B cell (primary cell): ENCODE results near the gene IGF1. TPM values are rescaled to one million over a fixed set of nuclear protein-coding genes. Genes with fewer than 3 reads are reported as not detected.

Experiments
- ATAC-seq: fragments of 200-7000 bp; cut with Tn5 transposase; one replicate; pipeline ENCODE4 v1.10.0; 2021; ENCODE audit warnings: low read depth, mild to moderate bottlenecking, moderate number of reproducible peaks, moderate library complexity
- CTCF ChIA-PET: fragments of 350-600 bp; sonication (Branson Sonifier 250); formaldehyde crosslinking; loops from one replicate; lab custom pipeline; 2021; ENCODE audit warnings: antibody characterized with exemption, inconsistent platforms; lab: Charles Lee
- POLR2A ChIA-PET: fragments of 350-600 bp; sonication (Branson Sonifier 250); formaldehyde crosslinking; loops from one replicate; lab custom pipeline; 2021; ENCODE audit warnings: antibody characterized with exemption; lab: Charles Lee
- DNase-seq: peaks from one replicate; pipeline ENCODE4 v3.0.0; 2013
- H2AFZ ChIP-seq: 2 replicates; pipeline ENCODE4 v1.6.1; 2012; ENCODE audit warnings: mild to moderate bottlenecking, low read depth, low read length; ENCODE audit not compliant: insufficient read depth, poor library complexity, severe bottlenecking
- H3K27ac ChIP-seq, 2 donors: 1 replicate in 1 of 2; 2 replicates in 1 of 2; pipeline ENCODE4 v1.5.1; 2012 to 2013; ENCODE audit warnings: low read length in 2 of 2, mild to moderate bottlenecking in 2 of 2, moderate library complexity in 1 of 2
- H3K27me3 ChIP-seq, 4 experiments: fragments of 200-600 bp in 1 of 4; sonication (generic) in 1 of 4; replicated peaks in 1 of 4; 1 replicate in 2 of 4; 2 replicates in 2 of 4; pipeline versions ENCODE4 v1.6.1 to v1.7.0; 2013 to 2016; ENCODE audit warnings: low read length in 3 of 4, mild to moderate bottlenecking in 2 of 4, mixed read lengths in 1 of 4, moderate library complexity in 1 of 4; ENCODE audit not compliant: insufficient read depth in 4 of 4, control insufficient read depth in 3 of 4; ENCODE audit errors: control extremely low read depth in 1 of 4
- H3K36me3 ChIP-seq, 2 experiments: replicated peaks in 1 of 2; 1 replicate in 1 of 2; 2 replicates in 1 of 2; pipeline versions ENCODE4 v1.6.1 to v1.7.1; 2013; ENCODE audit warnings: low read length in 1 of 2; ENCODE audit not compliant: insufficient read depth in 2 of 2, control insufficient read depth in 1 of 2; ENCODE audit errors: control extremely low read depth in 1 of 2, extremely low read depth in 1 of 2
- H3K4me1 ChIP-seq, 2 donors: fragments of 200-600 bp in 1 of 2; sonication (generic) in 1 of 2; 1 replicate in 1 of 2; 2 replicates in 1 of 2; pipeline versions ENCODE4 v1.5.1 to v1.6.1; 2013 to 2017; ENCODE audit warnings: low read length in 2 of 2; ENCODE audit not compliant: control insufficient read depth in 2 of 2, insufficient read depth in 2 of 2
- H3K4me2 ChIP-seq: replicated peaks from 2 replicates; pipeline ENCODE3; 2012; ENCODE audit warnings: mild to moderate bottlenecking, low read depth, low read length; ENCODE audit not compliant: poor library complexity, severe bottlenecking
- H3K4me3 ChIP-seq, 5 experiments: fragments of 200-600 bp in 1 of 5; sonication (generic) in 1 of 5; 1 replicate in 3 of 5; 2 replicates in 2 of 5; pipeline versions ENCODE4 v1.5.1 to v1.7.0; 2011 to 2016; ENCODE audit warnings: low read length in 4 of 5, mild to moderate bottlenecking in 4 of 5, low read depth in 2 of 5, control low read depth in 1 of 5, moderate library complexity in 1 of 5; ENCODE audit not compliant: insufficient read depth in 1 of 5; ENCODE audit errors: control extremely low read depth in 1 of 5, extremely low read depth in 1 of 5
- H3K79me2 ChIP-seq: fragments of 200-600 bp; sonication (generic); one replicate; pipeline ENCODE4 v1.6.0; 2016; ENCODE audit warnings: low read length; ENCODE audit not compliant: control insufficient read depth, insufficient read depth
- H3K9ac ChIP-seq: fragments of 200-600 bp; sonication (generic); 2 replicates; pipeline ENCODE4 v1.6.1; 2017; ENCODE audit warnings: mild to moderate bottlenecking, low read length, moderate library complexity
- H3K9me3 ChIP-seq, 3 donors: one replicate each; pipeline versions ENCODE4 v1.6.1 to v1.7.1; 2013; ENCODE audit warnings: low read length in 2 of 3; ENCODE audit not compliant: control insufficient read depth in 2 of 3, insufficient read depth in 1 of 3; ENCODE audit errors: control extremely low read depth in 1 of 3
- H4K20me1 ChIP-seq: 2 replicates; pipeline ENCODE4 v1.6.0; 2012; ENCODE audit warnings: mild to moderate bottlenecking, low read length; ENCODE audit not compliant: insufficient read depth, control insufficient read depth, poor library complexity, severe bottlenecking
- H3K27ac Mint-ChIP-seq: one replicate; pipeline ENCODE4 v1.8.0; 2021; ENCODE audit warnings: mixed read lengths
- H3K27me3 Mint-ChIP-seq: one replicate; pipeline ENCODE4 v1.8.0; 2021; ENCODE audit warnings: mixed read lengths
- H3K4me1 Mint-ChIP-seq: one replicate; pipeline ENCODE4 v1.8.0; 2021; ENCODE audit warnings: mixed read lengths
- H3K4me3 Mint-ChIP-seq: one replicate; pipeline ENCODE4 v1.8.0; 2021; ENCODE audit warnings: mixed read lengths
- H3K9me3 Mint-ChIP-seq: one replicate; pipeline ENCODE4 v1.8.0; 2022; ENCODE audit warnings: mixed read lengths; ENCODE audit not compliant: insufficient read depth
- CTCF ChIP-seq: fragments of 200-600 bp; IDR thresholded peaks from one replicate; pipeline ENCODE4 v1.8.0; 2022; ENCODE audit warnings: antibody characterized with exemption, mild to moderate bottlenecking
- EZH2 ChIP-seq: IDR thresholded peaks from 2 replicates; pipeline ENCODE4 v1.6.1; 2012; ENCODE audit warnings: borderline replicate concordance, low read depth, mild to moderate bottlenecking, moderate library complexity, low read length; ENCODE audit not compliant: insufficient read depth, poor library complexity, severe bottlenecking
- WGBS: methylation state at CpG from one replicate; pipeline ENCODE4 v1.1.5; 2013; ENCODE audit warnings: missing lambda C conversion rate; ENCODE audit not compliant: insufficient coverage; 5-methylcytosine and 5-hydroxymethylcytosine counted together
- intact Hi-C: fragments of 100-400 bp; cut with micrococcal nuclease; formaldehyde crosslinking; loops from one replicate; pipeline ENCODE4 v1.10.0; 2022
- polyA plus RNA-seq: library from polyadenylated mRNA; depleted of rRNA; stranded (reverse); fragments of >200 nt; gene quantifications from 2 replicates; pipeline ENCODE4 v1.2.3, GENCODE V29; 2012
- total RNA-seq, 2 donors: library from RNA; stranded (reverse); fragments of 120-200 nt in 1 of 2; gene quantifications; 1 replicate in 1 of 2; 2 replicates in 1 of 2; pipeline versions ENCODE4 v1.2.3 to v1.2.4, GENCODE V29; 2013 to 2022

Gene IGF1
- total and polyA plus RNA-seq, 2 donors (not counting 1 experiment from before 2014, with no cell fraction given), result 0.21 TPM; not detected in 1

GRCh38 chr12:102504280-102504679 is 23.9 kb upstream of the IGF1 start:
- Histone ChIP-seq H3K9me3 (no peaks in the 10 kb centered on the region), H3K4me1 (peaks cover 3 to 6% of the 10 kb centered on the region in 2 donors), H3K9ac (no peak overlapping the region), H3K27ac (no peak overlapping the region), H3K36me3 (no peaks in the 10 kb centered on the region), H2AFZ (no peak overlapping the region), H4K20me1 (no peaks in the 10 kb centered on the region), H3K79me2 (no peaks in the 10 kb centered on the region), H3K27me3 (peaks cover 0 to 1% (median 0%) of the 10 kb centered on the region in 4 experiments), H3K4me3 (no peak overlapping the region), H3K4me2 (no peak overlapping the region)
- Mint-ChIP-seq H3K27ac (no peak overlapping the region), H3K4me1 (peaks cover 7% of the 10 kb centered on the region), H3K4me3 (no peak overlapping the region), H3K27me3 (peaks cover 6% of the 10 kb centered on the region), H3K9me3 (no peaks in the 10 kb centered on the region)
- intact Hi-C loops, result no loop called here
- ATAC-seq (no peak), DNase-seq (no peak)
- TF ChIP-seq EZH2 (no peak), CTCF (no peak)
- ChIA-PET POLR2A (no interaction called here), CTCF (interaction anchor here (0.9 kb wide), 1 partner anchor 20 kb away, joined by 3 read pairs; no protein-coding TSS in a partner anchor)
- WGBS, result 86% methylated on average over 1 of the region's 2 CpGs

GRCh38 chr12:102503831-102504230 is 23.5 kb upstream of the IGF1 start:
- Histone ChIP-seq H3K27ac (no peak overlapping the region), H3K4me1 (peaks cover 3 to 6% of the 10 kb centered on the region in 2 donors), H3K36me3 (no peaks in the 10 kb centered on the region), H3K4me3 (no peak overlapping the region), H2AFZ (no peak overlapping the region), H3K9ac (no peak overlapping the region), H3K27me3 (peaks cover 0 to 6% (median 0%) of the 10 kb centered on the region in 4 experiments), H4K20me1 (no peaks in the 10 kb centered on the region), H3K4me2 (no peak overlapping the region), H3K79me2 (no peaks in the 10 kb centered on the region), H3K9me3 (no peaks in the 10 kb centered on the region)
- intact Hi-C loops, result no loop called here
- Mint-ChIP-seq H3K9me3 (no peaks in the 10 kb centered on the region), H3K4me3 (no peak overlapping the region), H3K27ac (no peak overlapping the region), H3K27me3 (peaks cover 6% of the 10 kb centered on the region), H3K4me1 (peaks cover 7% of the 10 kb centered on the region)
- WGBS, result no CpG with 5 or more reads among the region's 1 CpG
- ChIA-PET POLR2A (no interaction called here), CTCF (no interaction called here)
- DNase-seq, result no peak
- ATAC-seq, result no peak
- TF ChIP-seq EZH2, result no peak
- TF ChIP-seq CTCF, result no peak
